ENCODE measurements around the gene RIOK2.
"Not testable (repeated sequence)": the region's sequence is repeated elsewhere in the genome, so short reads cannot be mapped to it uniquely, and the experiment has no call there.

Gene RIOK2

DNA sequence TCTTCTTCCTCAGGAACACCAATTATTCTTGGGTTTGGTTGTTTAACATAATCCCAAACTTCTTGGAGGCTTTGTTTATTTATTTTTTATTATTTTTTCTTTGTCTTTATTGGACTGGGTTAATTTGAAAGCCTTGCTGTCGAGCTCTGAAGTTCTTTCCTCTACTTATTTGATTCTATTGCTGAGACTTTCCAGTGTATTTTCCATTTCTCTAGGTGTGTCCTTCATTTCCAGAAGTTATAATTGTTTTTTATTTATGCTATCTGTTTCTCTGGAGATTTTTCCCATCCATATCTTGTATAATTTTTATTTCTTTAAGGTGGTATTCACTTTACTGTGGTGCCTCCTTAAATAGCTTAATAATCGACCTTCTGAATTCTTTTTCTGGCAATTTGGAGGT lies 8.8 kb upstream of the RIOK2 start:
- H3K4me3 ChIP-seq (ENCODE audit: low read length), result no peak overlapping the region
- TF ChIP-seq ZNF274 (IDR thresholded peaks at IDR 0.05; ENCODE audit: low read depth, low read length), result no peak

DNA sequence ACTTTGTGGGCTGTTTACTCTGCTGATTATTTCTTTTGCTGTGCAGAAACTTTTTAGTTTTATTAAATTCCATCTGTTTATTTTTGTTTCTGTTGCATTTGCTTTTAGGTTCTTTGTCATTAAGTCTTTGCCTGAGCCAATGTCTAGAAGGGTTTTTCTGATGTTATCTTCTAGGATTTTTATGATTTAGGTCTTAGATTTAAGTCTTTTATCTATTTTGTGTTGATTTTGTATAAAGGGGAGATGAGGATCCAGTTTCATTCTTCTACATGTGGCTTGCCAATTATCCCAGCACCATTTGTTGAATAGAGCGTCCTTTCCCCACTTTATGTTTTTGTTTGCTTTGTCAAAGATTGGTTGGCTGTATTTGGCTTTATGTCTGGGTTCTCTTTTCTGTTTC lies 6.5 kb upstream of the RIOK2 start:
- H3K4me3 ChIP-seq (ENCODE audit: low read length), result not testable (repeated sequence)

DNA sequence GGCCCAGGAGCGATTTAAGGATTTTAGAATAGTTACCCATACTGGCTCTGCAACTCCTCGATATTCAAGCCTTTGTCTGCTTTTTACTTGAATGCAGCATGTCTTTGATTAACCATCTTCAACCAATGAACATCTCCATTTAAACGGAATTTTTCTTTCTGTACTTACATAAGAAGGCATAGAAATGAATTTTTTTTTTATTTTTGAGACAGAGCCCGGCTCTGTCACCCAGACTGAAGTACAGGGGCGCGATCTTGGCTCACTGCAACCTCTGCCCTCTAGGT lies 825 bp upstream of the RIOK2 start:
- no peak for TF ChIP-seq ZNF274 (IDR thresholded peaks at IDR 0.05; ENCODE audit: low read depth, low read length)
- H3K4me3 ChIP-seq (ENCODE audit: low read length), result peak overlapping the region; percentile 99; the same call in 1 of the 2 replicates

DNA sequence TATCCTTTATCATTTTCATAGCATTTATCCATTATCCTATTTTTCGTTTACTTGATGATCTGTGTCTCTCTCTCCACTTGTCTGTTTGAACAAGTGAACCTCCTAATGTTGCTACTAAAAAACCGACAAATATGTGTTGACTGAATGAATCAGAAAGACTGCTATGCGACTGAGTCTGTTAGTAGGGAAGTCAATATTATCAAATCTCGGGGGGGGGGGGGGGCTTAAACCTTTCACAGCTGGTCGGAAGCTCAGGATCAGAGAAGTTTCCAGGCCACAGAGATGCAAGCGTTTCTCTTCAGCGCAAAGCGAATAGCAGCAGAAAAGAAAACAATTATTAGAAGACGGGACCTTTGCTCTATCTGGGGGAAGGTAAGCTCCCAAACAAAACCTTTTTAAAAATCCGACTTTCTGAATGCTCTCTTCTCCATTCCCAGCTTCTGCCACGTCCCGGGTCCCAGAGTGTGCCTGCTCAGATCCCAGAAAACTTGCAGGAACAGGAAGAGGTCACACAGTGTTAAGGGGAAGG lies 412 bp downstream of the RIOK2 start:
- TF ChIP-seq ZNF274 (IDR thresholded peaks at IDR 0.05; ENCODE audit: low read depth, low read length), result no peak
- peak overlapping the region; percentile 99 for H3K4me3 ChIP-seq (ENCODE audit: low read length)

DNA sequence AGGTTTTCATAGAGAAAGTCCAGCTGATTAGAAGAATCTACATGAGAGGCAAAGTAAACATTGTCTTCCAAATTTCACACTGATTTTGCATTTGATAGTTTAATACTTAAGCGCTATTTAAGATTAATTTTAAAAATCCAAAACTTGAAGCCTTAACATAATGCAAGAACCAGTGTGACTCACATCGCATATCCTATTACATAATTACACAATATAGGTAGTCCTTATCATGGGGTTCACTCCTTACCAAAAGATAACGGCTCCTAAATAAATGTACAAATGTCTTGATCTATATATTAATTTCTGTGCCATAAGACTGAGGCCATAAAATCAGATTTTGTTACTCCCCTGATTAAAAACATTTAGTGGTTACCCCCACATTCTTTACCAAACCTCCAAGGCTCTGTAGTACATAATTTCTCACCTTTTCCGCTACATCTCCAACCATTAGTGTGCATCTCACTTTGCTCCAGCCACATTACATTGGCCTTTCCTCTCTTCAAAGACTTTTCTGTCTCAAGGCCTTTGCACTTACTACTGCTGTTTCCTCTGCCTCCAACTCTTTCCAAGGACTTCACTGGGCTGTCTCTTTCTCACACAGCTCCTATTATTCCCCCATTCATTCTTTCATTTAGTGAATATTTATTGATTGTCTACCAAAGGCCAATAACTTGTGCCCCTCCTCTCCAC lies 1.0 kb downstream of the RIOK2 start:
- H3K4me3 ChIP-seq (ENCODE audit: low read length), result peak overlapping the region; percentile 99
- TF ChIP-seq ZNF274 (IDR thresholded peaks at IDR 0.05; ENCODE audit: low read depth, low read length), result no peak

DNA sequence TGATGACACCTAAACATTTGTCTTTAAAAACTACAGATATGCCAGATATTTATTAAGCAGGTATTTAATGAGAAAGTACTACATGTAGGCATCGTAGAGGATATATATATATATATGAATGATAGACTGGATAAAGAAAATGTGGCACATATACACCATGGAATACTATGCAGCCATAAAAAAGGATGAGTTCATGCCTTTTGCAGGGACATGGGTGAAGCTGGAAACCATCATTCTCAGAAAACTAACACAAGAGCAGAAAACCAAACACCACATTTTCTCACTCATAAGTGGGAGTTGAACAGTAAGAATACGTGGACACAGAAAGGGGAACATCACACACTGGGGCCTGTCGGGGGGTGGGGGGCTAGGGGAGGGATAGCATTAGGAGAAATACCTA lies 3.6 kb downstream of the RIOK2 start:
- H3K4me3 ChIP-seq (ENCODE audit: low read length), result not testable (repeated sequence)

DNA sequence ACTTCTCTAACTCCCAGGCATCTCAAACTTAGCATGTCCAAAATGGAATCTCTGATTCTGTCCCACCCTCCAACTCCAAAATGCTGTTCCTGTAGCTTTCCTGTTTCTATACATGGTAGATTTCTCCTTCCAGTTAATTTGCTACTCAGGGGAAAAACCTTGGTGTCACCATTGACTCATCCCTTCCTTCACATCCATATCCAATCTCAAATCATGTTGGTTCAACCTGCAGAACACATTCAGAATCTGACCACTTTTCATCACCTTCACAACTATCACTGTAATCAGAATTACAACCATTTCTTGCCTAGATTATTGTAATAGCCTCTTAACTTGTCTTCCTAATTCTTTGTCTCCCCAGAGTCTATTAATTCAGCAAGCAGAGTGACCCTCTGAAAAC lies 10.8 kb downstream of the RIOK2 start:
- TF ChIP-seq ZNF274 (IDR thresholded peaks at IDR 0.05; ENCODE audit: low read depth, low read length), result no peak
- H3K4me3 ChIP-seq (ENCODE audit: low read length), result no peak overlapping the region

DNA sequence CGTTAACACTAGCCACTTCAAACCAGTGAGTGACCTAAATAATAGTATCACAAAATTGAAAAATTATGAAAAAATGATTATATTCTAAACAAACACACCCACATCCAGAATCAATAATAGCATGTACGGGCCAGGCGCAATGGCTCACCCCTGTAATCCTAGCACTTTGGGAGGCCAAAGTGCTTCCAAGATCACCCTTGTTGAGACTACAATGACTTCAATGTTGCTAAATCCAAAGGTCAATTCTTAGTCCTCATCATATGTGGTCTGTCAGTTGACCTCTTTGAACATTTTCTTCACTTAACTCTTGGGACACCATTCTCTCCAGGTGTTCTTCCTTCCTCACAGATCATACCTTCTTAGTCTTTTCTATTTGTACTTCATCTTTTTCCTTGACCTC lies 11.3 kb downstream of the RIOK2 start:
- no peak overlapping the region for H3K4me3 ChIP-seq (ENCODE audit: low read length)

DNA sequence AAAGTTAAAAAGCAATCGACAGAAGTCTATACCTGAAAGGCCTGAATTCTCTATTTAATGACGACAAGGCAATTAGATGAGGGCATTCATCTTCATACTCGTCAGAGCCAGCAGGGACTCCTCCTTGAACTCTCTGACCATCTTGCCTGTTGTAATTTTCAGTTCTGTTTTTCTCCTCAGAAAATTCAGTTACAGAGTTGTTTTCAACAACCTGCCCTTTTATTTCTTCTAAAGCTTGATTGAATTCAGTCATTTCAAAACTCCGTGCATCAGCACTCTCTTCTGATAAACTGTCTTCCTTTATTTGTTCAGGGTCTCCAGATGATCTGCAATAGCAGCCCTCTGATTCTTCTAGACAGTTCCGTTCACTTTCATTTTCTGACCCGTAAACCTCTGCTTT lies 15.6 kb downstream of the RIOK2 start:
- no peak for TF ChIP-seq ZNF274 (IDR thresholded peaks at IDR 0.05; ENCODE audit: low read depth, low read length)
- peak overlapping the region; percentile 48 for H3K4me3 ChIP-seq (ENCODE audit: low read length)

More for the DNA sequence above, 11.3 kb downstream of the RIOK2 start:
- TF ChIP-seq ZNF274 (IDR thresholded peaks at IDR 0.05; ENCODE audit: low read depth, low read length), result no peak

DNA sequence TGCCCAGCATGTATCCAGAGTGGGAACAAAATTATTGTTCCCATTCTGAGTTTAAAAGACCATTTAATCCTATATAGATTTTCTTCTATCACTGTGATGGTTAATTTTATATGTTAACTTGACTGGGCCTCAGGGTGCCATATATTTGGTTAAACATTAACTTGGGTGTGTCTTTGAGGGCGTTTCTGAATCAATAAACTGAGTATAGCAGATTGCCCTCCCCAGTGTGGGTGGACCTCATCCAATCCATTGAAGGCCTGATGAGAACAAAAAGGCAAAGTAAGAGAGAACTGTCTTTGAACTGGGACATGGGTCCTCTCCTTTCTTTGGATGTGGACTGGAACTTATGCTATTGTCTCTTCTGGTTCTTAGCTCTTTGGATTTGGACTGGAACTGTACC lies 17.3 kb downstream of the RIOK2 start:
- no peak overlapping the region for H3K4me3 ChIP-seq (ENCODE audit: low read length)
- no peak for TF ChIP-seq ZNF274 (IDR thresholded peaks at IDR 0.05; ENCODE audit: low read depth, low read length)

DNA sequence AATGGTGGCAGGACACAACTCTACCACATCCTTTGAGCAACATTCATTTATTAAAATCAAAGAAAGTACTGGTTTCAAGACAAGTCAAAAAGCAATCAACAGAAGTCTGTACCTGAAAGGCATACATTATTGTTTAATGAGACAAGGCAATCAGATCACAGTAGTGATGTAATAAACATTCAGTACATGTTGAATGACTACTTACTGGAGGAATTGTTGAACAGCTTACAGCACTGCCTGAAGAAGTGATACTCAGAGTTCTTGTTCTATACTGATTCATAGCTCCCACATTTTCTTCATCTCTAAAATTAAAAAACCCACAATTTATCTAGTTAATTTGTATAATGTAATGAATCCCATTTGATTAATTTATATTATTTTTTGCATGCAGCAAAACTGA lies 18.2 kb downstream of the RIOK2 start:
- no peak for TF ChIP-seq ZNF274 (IDR thresholded peaks at IDR 0.05; ENCODE audit: low read depth, low read length)
- no peak overlapping the region for H3K4me3 ChIP-seq (ENCODE audit: low read length)

DNA sequence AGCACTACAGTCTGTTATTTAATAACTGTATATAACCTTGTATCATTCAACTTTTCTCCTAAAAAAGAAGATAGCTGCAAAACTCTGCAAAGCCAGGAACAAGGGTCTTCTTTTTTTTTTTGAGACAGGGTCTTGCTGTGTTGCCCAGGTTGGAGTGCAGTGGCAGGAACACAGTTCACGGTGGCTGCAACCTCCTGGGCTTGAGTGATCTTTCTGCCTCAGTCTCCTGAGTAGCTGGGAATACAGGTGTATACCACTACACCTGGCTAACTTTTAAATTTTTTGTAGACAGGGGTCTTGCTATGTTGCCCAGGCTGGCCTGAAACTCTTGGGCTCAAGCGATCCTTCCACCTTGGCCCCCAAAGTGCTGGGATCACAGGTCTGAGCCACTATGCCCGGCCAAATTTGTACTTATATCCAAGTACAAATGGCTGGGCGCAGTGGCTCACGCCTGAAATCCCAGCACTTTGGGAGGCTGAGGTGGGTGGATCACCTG lies 19.2 kb downstream of the RIOK2 start:
- TF ChIP-seq ZNF274 (IDR thresholded peaks at IDR 0.05; ENCODE audit: low read depth, low read length), result no peak
- H3K4me3 ChIP-seq (ENCODE audit: low read length), result no peak overlapping the region

DNA sequence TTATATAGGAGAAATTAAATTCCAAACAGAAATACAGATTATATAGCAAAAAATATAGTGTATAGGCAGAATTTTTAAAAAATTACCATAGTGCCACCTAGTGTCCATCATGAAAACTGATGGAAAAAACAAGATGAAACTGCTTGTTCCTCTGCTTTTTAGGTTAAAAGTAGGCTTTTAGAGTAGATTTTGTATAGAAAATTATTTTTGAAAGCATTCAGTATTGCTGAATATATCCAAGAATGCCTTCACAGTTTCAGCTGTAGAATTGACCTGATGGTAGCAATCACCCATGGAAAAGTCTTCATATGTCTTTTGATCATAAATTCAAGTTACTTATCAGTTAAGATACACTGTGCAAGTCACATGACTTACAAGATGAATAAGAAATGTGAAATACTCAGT lies 19.7 kb downstream of the RIOK2 start:
- H3K4me3 ChIP-seq (ENCODE audit: low read length), result no peak overlapping the region
- TF ChIP-seq ZNF274 (IDR thresholded peaks at IDR 0.05; ENCODE audit: low read depth, low read length), result no peak

DNA sequence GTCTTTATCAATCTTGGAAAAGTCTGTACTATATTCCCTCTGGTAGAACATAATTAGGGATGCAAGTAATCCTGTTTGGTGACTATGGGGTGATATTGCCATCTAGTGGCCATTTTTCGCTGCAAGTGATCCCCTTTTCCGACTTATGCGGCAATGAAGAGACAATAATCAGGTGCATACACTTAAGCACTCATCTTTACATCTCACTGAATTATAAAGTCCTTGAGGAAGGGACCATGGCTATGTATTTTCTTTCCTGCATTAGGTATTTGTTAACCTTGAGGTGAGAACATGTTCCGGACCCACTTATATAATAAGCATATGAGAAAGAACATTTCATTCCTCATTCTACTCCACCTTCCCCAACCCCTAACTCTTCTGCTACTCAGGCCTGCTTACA lies 21.0 kb downstream of the RIOK2 start:
- TF ChIP-seq ZNF274 (IDR thresholded peaks at IDR 0.05; ENCODE audit: low read depth, low read length), result no peak
- H3K4me3 ChIP-seq (ENCODE audit: low read length), result no peak overlapping the region

DNA sequence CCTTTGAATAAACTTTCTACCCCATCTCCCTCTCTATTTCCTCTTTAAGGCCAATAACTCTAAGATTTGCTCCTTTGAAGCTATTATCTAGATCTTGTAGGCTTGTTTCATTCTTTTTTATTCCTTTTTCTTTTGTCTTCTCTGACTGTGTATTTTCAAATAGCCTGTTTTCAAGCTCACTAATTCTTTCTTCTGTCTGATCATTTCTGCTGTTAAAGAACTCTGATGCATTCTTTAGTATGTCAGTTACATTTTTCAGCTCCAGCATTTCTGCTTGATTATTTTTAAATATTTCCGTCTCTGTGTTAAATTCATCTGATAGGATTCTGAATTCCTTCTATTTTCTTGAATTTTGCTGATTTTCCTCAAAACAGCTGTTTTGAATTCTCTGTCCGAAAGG lies 25.4 kb downstream of the RIOK2 start:
- no peak for TF ChIP-seq ZNF274 (IDR thresholded peaks at IDR 0.05; ENCODE audit: low read depth, low read length)
- no peak overlapping the region for H3K4me3 ChIP-seq (ENCODE audit: low read length)

DNA sequence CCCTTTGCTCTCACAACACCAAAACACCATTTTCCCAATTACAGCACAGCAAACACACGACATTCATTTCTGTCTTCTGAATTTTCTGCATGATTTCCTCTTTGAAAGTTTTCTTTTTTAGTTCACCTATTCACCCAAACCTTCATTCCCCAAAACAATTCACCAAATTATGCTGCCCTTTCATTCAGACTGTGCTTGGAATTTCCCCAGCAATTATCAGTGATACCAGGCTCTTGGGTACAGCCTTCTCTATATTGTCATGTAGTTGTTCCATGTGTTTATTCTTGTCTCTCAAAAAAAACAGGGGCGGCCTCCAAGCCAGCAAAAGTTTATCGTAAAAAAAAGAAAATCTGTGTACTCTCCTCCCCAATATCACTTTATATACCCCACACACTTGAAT lies 31.7 kb downstream of the RIOK2 start:
- TF ChIP-seq ZNF274 (IDR thresholded peaks at IDR 0.05; ENCODE audit: low read depth, low read length), result no peak
- no peak overlapping the region for H3K4me3 ChIP-seq (ENCODE audit: low read length)
